HK-2 (cell line): ENCODE data around the gene ABCC11.

ENCODE experiments used
- DNase-seq: peaks from one replicate; pipeline ENCODE4 v3.0.0-alpha.2; 2018; ENCODE audit not compliant: unreplicated experiment

ABCC11 gene

DNA sequence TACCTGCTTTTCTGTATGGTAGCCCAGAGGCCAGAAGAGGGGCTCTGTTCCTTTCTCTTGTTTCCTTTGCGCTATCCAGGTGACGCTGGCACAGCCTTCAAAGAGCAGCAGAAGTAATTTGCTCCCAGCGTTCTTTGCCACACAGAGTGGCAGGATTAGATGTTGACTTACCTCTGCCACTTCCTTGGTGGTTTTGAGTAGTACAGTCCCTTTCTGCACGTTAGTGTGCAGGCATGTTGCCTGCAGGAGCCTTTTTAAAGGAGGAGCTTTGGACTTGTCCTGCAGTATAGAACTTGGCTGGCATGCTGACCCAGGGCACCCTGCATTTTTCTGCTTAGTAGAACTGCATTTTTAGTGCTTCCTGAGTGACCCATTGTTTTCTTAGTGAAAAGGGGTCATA lies at the start of gene ABCC11:
TSS of gene ABCC11 (minus strand) at position 229 of the 400 bp plus-strand sequence. CDS start 15,618 bp downstream, outside the sequence.
- no peak for DNase-seq

GRCh38 chr16:48295488-48296281 lies 48.3 kb upstream of the ABCC11 start:
- DNase-seq, result no peak

- no peak for DNase-seq
Measured at GRCh38 chr16:48294724-48295123, 47.4 kb upstream of the ABCC11 start.

GRCh38 chr16:48292452-48292851 lies 45.1 kb upstream of the ABCC11 start:
- no peak for DNase-seq

DNA sequence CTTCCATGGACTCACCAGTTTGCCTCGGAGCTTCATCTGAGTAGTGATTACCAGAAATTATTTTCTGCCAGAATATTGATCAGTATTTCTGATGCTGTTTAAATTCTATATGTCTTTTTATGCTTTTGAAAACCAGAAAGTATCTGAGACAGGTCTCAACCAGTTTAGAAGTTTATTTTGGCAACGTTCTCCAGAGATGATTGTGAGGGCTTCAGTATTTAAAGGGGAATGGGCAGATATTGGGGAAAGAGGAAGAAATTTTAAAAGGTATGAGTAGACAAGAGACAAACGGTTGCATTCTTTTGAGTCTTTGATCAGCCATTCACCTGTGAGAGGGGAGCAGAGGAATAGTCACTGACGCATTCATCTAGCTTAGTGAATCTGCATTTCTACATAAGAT lies 44.4 kb upstream of the ABCC11 start:
- no peak for DNase-seq

GRCh38 chr16:48291303-48291702 lies 44.0 kb upstream of the ABCC11 start:
- DNase-seq, result no peak

- no peak for DNase-seq
Measured at GRCh38 chr16:48287239-48287638, 39.9 kb upstream of the ABCC11 start.

GRCh38 chr16:48284772-48285409 lies 37.6 kb upstream of the ABCC11 start:
- DNase-seq, result no peak

DNA sequence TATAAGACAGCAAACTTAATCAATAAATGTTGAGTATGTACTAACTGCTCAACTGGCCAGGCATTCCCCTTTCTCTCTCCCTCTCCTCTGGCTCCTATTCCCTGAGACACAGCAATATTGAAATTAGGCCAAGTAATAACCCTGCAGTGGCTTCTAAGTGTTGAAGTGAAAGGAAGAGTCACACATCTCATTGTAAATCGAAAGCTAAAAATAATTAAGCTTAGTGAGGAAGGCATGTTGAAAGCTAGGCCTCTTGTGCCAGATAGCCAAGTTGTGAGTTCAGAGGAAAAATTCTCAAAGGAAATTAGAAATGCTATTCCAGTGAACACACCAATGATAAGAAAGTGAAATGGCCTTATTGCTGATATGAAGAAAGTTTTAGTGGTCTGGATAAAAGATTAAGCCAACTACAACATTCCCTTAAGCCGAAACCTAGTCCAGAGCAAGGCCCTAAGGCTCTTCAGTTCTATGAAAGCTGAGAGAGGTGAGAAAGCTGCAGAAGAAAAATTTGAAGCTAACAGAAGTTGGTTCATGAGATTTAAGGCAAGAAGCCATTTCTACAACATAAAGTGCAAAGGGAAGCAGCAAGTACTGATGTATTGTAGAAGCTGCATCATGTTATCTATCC lies 35.4 kb upstream of the ABCC11 start:
- no peak for DNase-seq

DNA sequence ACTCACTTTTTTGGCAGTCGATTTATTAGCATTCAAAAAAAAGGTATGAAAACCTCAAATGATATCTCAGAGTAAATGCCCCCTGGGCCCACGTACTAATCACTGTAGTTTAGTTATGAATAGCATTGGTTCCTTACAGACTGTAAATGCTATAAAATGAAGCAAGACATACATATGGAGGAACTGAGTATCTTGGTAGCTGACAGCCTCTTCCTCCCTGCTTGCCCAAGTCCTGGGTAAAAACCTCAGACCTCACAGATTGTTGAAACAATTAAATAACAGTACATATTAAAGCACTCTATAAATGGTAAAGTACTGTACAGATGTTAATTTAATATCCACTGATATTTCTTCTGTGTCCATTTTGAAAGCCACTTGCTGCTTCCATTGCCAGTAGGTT lies 33.2 kb upstream of the ABCC11 start:
- no peak for DNase-seq

- DNase-seq, result no peak
Measured at GRCh38 chr16:48279199-48279598, 31.9 kb upstream of the ABCC11 start.

DNA sequence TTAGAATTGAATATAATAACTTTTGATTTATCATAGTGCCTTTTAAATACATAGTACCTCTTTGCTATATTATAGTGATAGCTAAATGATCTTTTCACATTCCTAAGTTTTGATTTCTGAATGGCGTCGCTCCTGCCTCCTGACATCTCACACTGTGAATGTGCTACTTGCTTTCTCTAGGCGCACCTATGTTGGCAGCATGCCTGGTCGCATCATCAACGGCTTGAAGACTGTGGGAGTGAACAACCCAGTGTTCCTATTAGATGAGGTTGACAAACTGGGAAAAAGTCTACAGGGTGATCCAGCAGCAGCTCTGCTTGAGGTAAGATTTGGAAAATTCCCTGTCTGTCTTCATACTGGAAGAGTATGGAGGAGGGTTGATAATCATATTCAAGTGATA lies 29.8 kb upstream of the ABCC11 start:
- no peak for DNase-seq

DNA sequence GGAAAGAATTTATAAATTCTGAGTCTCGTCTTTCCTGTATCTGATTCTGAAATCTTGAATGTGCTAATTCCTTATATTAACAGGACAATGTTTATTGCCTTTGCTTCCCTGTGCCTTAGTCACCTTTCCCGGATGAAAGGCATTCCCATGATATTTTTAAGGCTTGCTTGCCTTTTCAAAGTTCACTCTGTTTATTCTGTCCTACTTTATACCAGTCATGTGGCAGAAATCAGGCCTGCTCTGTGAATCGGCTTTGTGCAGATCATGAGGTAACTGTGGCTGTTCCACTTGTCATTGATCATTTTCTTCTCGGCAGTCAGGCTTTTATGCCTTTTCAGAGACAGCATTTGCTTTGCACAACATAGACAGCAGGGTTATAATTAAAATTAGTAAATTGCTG lies 28.8 kb upstream of the ABCC11 start:
- DNase-seq, result no peak

- no peak for DNase-seq
Measured at GRCh38 chr16:48274476-48274875, 27.1 kb upstream of the ABCC11 start.

DNA sequence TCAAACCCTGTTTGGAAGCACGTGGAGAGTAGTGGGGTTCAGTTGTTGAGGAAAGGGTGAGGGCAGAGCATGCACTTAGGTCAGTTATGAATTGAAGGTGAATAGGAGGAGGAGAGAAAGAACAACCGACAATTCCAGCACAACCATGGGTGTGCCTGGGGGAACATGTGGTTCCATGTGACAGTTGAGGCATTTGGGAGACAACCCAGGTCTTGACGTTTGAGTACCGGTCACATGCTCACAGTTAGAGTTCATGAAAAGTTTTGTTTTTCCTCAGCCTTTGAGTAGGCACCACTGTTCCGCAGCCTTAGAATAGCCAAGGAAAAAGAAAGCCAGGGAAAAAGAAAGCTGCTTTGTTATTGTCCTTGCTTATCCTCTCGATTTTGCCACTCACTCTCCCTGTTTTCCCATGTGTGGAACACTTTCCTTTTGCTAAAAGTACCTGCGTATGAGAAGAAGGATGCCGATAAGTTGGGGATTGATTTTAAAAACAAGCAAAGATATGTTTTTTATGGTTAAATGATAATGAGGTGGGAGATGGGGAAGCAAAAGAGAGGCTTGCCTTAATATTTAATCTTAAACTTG lies 25.6 kb upstream of the ABCC11 start:
- no peak for DNase-seq

DNA sequence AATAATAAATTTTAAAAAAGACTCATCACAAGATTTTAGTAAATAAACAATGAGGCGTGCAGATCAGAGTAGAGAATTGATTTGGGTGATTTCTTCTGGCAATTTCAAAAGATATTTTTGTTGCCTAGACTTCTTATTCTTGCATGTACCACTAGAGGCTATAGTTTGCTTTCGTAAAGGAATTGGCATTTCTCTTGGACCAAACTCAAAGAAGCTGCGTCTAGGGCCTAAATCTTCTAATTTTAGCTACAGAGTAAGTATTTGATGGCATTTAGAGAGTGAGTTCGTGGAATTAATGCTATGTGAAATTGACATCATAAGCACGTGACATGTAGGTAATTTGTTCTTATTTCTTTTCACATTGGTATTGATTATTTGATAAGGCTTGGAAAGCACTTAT lies 24.4 kb upstream of the ABCC11 start:
- no peak for DNase-seq

- DNase-seq, result no peak
Measured at GRCh38 chr16:48269011-48269410, 21.7 kb upstream of the ABCC11 start.

- no peak for DNase-seq
Measured at GRCh38 chr16:48262631-48263030, 15.3 kb upstream of the ABCC11 start.

DNA sequence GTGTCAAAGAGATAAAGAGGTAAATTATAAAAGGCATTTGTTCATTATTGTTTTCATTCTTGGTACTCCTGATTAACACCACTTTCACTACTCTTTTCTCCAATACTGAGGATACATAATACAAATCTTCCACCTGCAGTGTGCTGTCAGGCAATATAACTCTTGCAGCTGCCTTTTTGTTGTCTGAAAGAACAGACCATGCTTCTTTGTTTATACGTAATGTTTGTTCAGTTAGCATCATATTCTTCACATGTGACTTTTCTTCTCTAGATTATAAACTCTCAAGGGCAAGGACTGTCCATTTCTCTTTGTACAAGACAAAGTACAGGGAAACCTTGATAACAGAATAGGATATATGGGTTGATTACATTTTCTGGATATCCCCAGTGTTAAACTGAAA lies 14.2 kb upstream of the ABCC11 start:
- no peak for DNase-seq

DNA sequence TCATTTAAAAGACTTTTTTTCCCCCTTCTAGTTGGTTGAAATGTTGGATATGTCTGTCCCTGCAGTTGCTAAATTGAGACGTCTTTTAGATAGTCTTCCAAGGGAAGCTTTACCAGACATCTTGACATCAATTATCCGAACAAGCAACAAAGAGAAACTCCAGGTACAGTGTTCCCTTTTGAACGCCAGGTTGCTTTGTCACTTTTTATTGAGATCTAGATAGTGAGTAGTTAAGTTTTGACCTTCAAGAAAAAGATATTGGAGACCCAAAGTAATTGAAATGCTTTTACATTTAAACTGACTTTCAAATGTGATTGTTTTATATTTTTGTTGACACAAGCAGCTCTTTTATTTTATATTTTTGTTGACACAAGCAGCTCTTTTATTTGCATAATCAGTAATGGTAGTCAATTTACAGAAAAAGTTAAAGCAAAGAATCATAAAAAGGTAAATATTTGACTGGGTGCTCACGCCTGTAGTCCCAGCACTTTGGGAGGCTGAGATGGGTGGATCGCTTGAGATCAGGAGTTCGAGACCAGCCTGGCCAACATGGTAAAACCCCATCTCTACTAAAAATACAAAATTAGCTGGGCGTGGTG lies 9.3 kb upstream of the ABCC11 start:
- no peak for DNase-seq

DNA sequence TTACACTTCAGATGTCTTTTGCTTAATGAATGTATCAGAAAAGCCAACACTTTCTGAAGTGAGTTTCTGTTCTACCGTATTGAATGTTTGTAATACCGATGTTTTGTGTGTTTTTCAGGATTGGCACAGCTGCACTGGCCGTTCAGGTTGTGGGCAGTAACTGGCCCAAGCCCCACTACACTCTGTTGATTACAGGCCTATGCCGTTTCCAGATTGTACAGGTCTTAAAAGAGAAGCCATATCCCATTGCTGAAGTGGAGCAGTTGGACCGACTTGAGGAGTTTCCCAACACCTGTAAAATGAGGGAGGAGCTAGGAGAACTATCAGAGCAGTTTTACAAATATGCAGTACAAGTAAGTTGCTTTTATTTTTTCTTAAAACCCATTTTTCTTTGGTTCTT lies 4.7 kb upstream of the ABCC11 start:
- no peak for DNase-seq
